ENCODE results near the gene CDC42EP5. TPM values are rescaled to one million over a fixed set of nuclear protein-coding genes. Genes with fewer than 3 reads are reported as not detected.
A peak's percentile ranks its signal among the peaks of the same experiment; 100 is the strongest.

The CDC42EP5 gene
- polyA plus RNA-seq, 1 experiment: 22.5 TPM

DNA sequence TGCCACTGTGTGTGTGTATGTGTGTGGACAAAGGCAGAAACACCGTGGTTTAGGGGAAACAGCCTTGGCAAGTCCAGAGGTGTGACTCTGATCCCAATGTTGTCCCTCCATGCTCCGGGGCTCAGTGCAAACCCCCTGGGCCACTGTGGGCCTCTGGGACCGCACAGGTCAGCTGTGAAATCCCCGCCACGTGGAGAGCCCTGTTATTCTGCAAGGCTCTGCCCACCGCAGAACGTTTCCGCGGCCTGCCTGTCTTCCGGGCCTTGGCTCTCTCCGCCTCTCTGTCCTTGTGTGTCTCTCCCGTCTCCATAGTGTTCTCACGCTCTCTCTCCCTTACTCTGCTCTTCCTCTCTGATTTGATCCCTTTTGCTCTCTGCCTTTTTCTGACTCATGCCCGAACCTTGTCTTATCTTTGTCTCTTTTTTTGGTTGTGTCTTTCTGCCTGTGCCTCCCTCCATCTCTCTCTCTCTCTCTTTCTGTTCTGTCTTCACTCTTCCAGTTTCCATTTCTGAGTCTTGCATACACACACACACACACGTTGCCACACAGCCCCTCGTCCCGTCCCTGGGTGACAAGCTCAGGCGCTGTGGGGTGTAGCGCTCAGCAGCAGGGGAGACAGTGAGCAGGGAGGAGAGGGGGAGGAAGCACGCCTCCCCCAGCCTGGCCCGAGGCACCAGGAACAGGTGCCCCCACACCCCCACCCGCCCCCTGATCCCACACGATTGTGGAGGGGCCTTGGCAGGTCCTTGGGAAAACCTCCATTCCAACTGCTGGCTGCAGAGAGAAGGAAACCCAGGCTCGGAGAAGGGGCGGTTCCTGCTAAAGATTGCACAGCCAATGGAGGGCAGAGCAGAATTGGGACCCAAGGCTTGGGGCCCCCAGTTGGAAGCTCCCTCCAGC, 54.8 kb downstream of the CDC42EP5 start:
- no peak overlapping the region for H3K4me3 ChIP-seq (ENCODE audit: low read depth, low read length)
- CTCF ChIA-PET: interaction anchor here (0.9 kb wide), 1 partner anchor 27 kb away, joined by 4 read pairs; no protein-coding TSS in a partner anchor
- DNase-seq (ENCODE audit: low read depth): peak; percentile 2
- TF ChIP-seq, protein P1, sequence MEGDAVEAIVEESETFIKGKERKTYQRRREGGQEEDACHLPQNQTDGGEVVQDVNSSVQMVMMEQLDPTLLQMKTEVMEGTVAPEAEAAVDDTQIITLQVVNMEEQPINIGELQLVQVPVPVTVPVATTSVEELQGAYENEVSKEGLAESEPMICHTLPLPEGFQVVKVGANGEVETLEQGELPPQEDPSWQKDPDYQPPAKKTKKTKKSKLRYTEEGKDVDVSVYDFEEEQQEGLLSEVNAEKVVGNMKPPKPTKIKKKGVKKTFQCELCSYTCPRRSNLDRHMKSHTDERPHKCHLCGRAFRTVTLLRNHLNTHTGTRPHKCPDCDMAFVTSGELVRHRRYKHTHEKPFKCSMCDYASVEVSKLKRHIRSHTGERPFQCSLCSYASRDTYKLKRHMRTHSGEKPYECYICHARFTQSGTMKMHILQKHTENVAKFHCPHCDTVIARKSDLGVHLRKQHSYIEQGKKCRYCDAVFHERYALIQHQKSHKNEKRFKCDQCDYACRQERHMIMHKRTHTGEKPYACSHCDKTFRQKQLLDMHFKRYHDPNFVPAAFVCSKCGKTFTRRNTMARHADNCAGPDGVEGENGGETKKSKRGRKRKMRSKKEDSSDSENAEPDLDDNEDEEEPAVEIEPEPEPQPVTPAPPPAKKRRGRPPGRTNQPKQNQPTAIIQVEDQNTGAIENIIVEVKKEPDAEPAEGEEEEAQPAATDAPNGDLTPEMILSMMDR (IDR thresholded peaks at IDR 0.05; ENCODE audit: insufficient read depth, low read depth, low read length): no peak
- POLR2A ChIA-PET: no interaction called here
- peaks cover 20% of the 10 kb centered on the region for H3K27me3 ChIP-seq (ENCODE audit: control insufficient read depth, insufficient read depth, low read length)
- no peaks in the 10 kb centered on the region for H3K36me3 ChIP-seq (ENCODE audit: control insufficient read depth, insufficient read depth, low read length)

GRCh38 chr19:54416695-54417491, 56.2 kb downstream of the CDC42EP5 start:
- Histone ChIP-seq H3K4me3 (ENCODE audit: low read depth, low read length) (no peak overlapping the region), H3K36me3 (ENCODE audit: control insufficient read depth, insufficient read depth, low read length) (no peaks in the 10 kb centered on the region), H3K27me3 (ENCODE audit: control insufficient read depth, insufficient read depth, low read length) (peaks cover 18% of the 10 kb centered on the region)
- CTCF ChIA-PET: interaction anchor here (0.9 to 2.3 kb wide), 2 partner anchors 26 to 28 kb away, joined by 3 to 11 read pairs; no protein-coding TSS in a partner anchor
- DNase-seq (ENCODE audit: low read depth): no peak
- POLR2A ChIA-PET: no interaction called here
- TF ChIP-seq, protein P1 (IDR thresholded peaks at IDR 0.05; ENCODE audit: insufficient read depth, low read depth, low read length): no peak

- peaks cover 13% of the 10 kb centered on the region for H3K27me3 ChIP-seq (ENCODE audit: control insufficient read depth, insufficient read depth, low read length)
- no peaks in the 10 kb centered on the region for H3K36me3 ChIP-seq (ENCODE audit: control insufficient read depth, insufficient read depth, low read length)
- DNase-seq (ENCODE audit: low read depth): no peak
- ChIA-PET CTCF (interaction anchor here (0.9 to 2.3 kb wide), 2 partner anchors 25 to 27 kb away, joined by 3 to 11 read pairs; no protein-coding TSS in a partner anchor), POLR2A (no interaction called here)
- H3K4me3 ChIP-seq (ENCODE audit: low read depth, low read length): no peak overlapping the region
- TF ChIP-seq, protein P1 (IDR thresholded peaks at IDR 0.05; ENCODE audit: insufficient read depth, low read depth, low read length): no peak
These were observed 57.0 kb downstream of the CDC42EP5 start for GRCh38 chr19:54415901-54416673.

DNA sequence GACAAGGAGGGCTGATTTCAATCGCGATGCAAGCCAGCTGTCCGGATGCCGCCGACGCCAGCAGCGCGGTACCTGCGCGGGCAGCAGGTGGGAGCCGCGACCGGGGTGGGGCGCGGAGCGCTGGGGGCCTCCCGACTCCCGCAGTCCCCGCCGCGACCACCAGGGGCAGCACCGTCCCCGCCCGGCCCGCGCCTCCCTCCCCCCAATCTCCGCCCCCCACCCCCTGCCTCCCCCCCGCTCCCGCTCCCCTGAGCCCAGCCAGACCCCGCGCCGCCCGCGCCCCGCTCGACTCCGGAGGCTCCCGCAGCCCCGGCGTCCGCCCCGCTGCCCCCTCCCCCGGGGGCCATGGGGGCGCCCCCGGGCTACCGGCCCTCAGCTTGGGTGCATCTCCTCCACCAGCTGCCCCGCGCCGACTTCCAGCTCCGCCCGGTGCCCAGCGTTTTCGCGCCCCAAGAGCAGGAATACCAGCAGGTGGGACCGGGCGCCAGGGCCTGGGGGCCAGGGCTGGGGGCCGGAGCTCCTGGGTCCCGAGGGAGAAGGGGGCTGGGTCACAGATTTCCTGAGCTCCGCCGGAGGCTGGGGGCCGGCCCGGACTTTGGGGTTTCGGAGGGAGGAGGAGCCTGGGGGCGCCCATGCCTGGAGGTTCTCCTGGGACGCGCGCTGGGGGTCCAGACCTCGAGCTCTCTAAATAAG, 57.7 kb downstream of the CDC42EP5 start, which contains the start of gene TTYH1:
Gene TTYH1 (plus strand): TSS at position 257 of the 693 bp plus-strand sequence. CDS start 89 bp downstream, at position 346.
- Histone ChIP-seq H3K27me3 (ENCODE audit: control insufficient read depth, insufficient read depth, low read length) (peaks cover 11% of the 10 kb centered on the region), H3K4me3 (ENCODE audit: low read depth, low read length) (no peak within 1 kb of the TSS), H3K36me3 (ENCODE audit: control insufficient read depth, insufficient read depth, low read length) (no peaks in the 10 kb centered on the region)
- CTCF ChIA-PET: interaction anchor here (2.3 kb wide), 1 partner anchor 24 kb away, joined by 11 read pairs; no protein-coding TSS in a partner anchor
- no peak for DNase-seq (ENCODE audit: low read depth)
- TF ChIP-seq, protein P1 (IDR thresholded peaks at IDR 0.05; ENCODE audit: insufficient read depth, low read depth, low read length): no peak
- POLR2A ChIA-PET: no interaction called here

Small RNA genes lying within 50 kb of the gene (small RNA-seq; reads per million reads assigned to genes)
- not detected for gene AC245884.3 (ENCODE audit: insufficient read length, low read depth, low replicate concordance)

Other genes starting within 250 kb of the CDC42EP5 start
- gene LILRA6, start 230.5 kb downstream of the CDC42EP5 start, polyA plus RNA-seq (2011; rRNA removed): not detected in 2 replicates
- gene LILRB5, start 216.0 kb downstream of the CDC42EP5 start, polyA plus RNA-seq (2011; rRNA removed): not detected in 2 replicates
- not detected in 2 replicates for gene LILRB2, start 192.2 kb downstream of the CDC42EP5 start, polyA plus RNA-seq (2011; rRNA removed)
- not detected in 2 replicates for gene LILRA5, start 160.1 kb downstream of the CDC42EP5 start, polyA plus RNA-seq (2011; rRNA removed)
- not detected in 2 replicates for gene LILRA4, start 134.1 kb downstream of the CDC42EP5 start, polyA plus RNA-seq (2011; rRNA removed)
- gene LAIR1, start 108.4 kb downstream of the CDC42EP5 start, polyA plus RNA-seq (2011; rRNA removed): not detected in 2 replicates
- gene TTYH1, start 57.8 kb downstream of the CDC42EP5 start, polyA plus RNA-seq (2011; rRNA removed): not detected in 2 replicates
- gene LENG8, start 24.1 kb downstream of the CDC42EP5 start, polyA plus RNA-seq (2011; rRNA removed): 23.5 and 39.5 TPM in 2 replicates
- gene LENG9, start 9.5 kb downstream of the CDC42EP5 start, polyA plus RNA-seq (2011; rRNA removed): 1.4 and 2.0 TPM in 2 replicates
- not detected in 2 replicates for gene LAIR2, start 29.5 kb upstream of the CDC42EP5 start, polyA plus RNA-seq (2011; rRNA removed)
- gene LILRA2, start 100.5 kb upstream of the CDC42EP5 start, polyA plus RNA-seq (2011; rRNA removed): not detected in 2 replicates
- gene LILRA1, start 120.3 kb upstream of the CDC42EP5 start, polyA plus RNA-seq (2011; rRNA removed): not detected in 2 replicates
- not detected in 2 replicates for gene LILRB1, start 157.2 kb upstream of the CDC42EP5 start, polyA plus RNA-seq (2011; rRNA removed)
- not detected in 2 replicates for gene LILRB4, start 189.7 kb upstream of the CDC42EP5 start, polyA plus RNA-seq (2011; rRNA removed)

Data from BJ (cell line).